Prostate gland (tissue), 2 donors: Measurements from ENCODE around the gene SPINK9. TPM values are rescaled to one million over a fixed set of nuclear protein-coding genes. Genes with fewer than 3 reads are reported as not detected.

ENCODE experiments used
- DNase-seq: peaks from one replicate; pipeline ENCODE4 v3.0.0-alpha.2; 2019; ENCODE audit warnings: low spot score
- H3K27ac ChIP-seq, 2 donors: fragments of 200-600 bp; sonication (generic); 2 replicates each; pipeline ENCODE4 v1.5.1; 2017 to 2019
- H3K27me3 ChIP-seq: fragments of 200-600 bp; sonication (generic); replicated peaks from 2 replicates; pipeline ENCODE4 v1.5.1; 2019; ENCODE audit not compliant: insufficient read depth
- H3K36me3 ChIP-seq, 2 donors: fragments of 200-600 bp; sonication (generic); 1 replicate in 1 of 2; 2 replicates in 1 of 2; pipeline versions ENCODE4 v1.5.1 to v1.8.1; 2017 to 2019
- H3K4me1 ChIP-seq: fragments of 200-600 bp; sonication (generic); replicated peaks from 2 replicates; pipeline ENCODE4 v1.5.1; 2019
- H3K4me3 ChIP-seq, 2 donors: fragments of 200-600 bp; sonication (generic); 2 replicates each; pipeline ENCODE4 v1.5.1; 2017 to 2019
- H3K9me3 ChIP-seq: fragments of 200-600 bp; sonication (generic); 2 replicates; pipeline ENCODE4 v1.5.1; 2017
- CTCF ChIP-seq, 4 experiments: fragments of 200-600 bp in 2 of 4; fragments of 450-650 bp in 2 of 4; sonication (generic) in 2 of 4; IDR thresholded peaks; 1 replicate in 3 of 4; 2 replicates in 1 of 4; pipeline ENCODE4 v1.5.1; 2016 to 2019; ENCODE audit warnings: antibody characterized with exemption in 4 of 4, mild to moderate bottlenecking in 2 of 4, moderate library complexity in 2 of 4
- POLR2A ChIP-seq: fragments of 450-650 bp; IDR thresholded peaks from one replicate; pipeline ENCODE4 v1.6.1; 2016; ENCODE audit warnings: antibody characterized with exemption, mild to moderate bottlenecking
- POLR2AphosphoS5 ChIP-seq: sonication (generic); formaldehyde crosslinking; IDR thresholded peaks from one replicate; pipeline ENCODE4 v1.6.1; 2017; ENCODE audit warnings: antibody characterized with exemption
- WGBS: methylation state at CpG from one replicate; pipeline ENCODE4 v1.1.5; 2018; 5-methylcytosine and 5-hydroxymethylcytosine counted together
- intact Hi-C: fragments of 100-400 bp; cut with DNase I; formaldehyde crosslinking; loops from one replicate; pipeline ENCODE4 v1.14.2; 2022
- total RNA-seq, 2 donors: library from RNA; depleted of rRNA; stranded (reverse); fragments of >200 nt; gene quantifications; one replicate each; pipeline ENCODE4 v1.1.0, GENCODE V29; 2016

SPINK9 gene
- total RNA-seq, 2 donors from 2014 or later, result not detected

GRCh38 chr5:148368299-148368698 is 32.9 kb downstream of the SPINK9 start:
- DNase-seq, result no peak
- no peaks in the 10 kb centered on the region for H3K36me3 ChIP-seq
- intact Hi-C loops, result no loop called here
- no peak overlapping the region for H3K27ac ChIP-seq
- no peaks in the 10 kb centered on the region for H3K4me1 ChIP-seq
- no peaks in the 10 kb centered on the region for H3K27me3 ChIP-seq
- no peak overlapping the region for H3K4me3 ChIP-seq
- TF ChIP-seq POLR2A (no peak), CTCF (IDR thresholded peaks at IDR 0.05) (no peak), POLR2AphosphoS5 (no peak)
- no peaks in the 10 kb centered on the region for H3K9me3 ChIP-seq

- TF ChIP-seq POLR2AphosphoS5, result no peak
- no peak for TF ChIP-seq POLR2A
- no peak for TF ChIP-seq CTCF (IDR thresholded peaks at IDR 0.05)
- intact Hi-C loops, result loop anchor here (10.0 kb wide), 1 partner anchor 187 kb away; no protein-coding TSS in a partner anchor
- Histone ChIP-seq H3K4me1 (no peaks in the 10 kb centered on the region), H3K4me3 (no peak overlapping the region), H3K27ac (no peak overlapping the region), H3K36me3 (no peaks in the 10 kb centered on the region), H3K9me3 (no peaks in the 10 kb centered on the region), H3K27me3 (no peaks in the 10 kb centered on the region)
- 37% methylated on average over 2 of the region's 2 CpGs for WGBS
- no peak for DNase-seq
These were observed 36.9 kb downstream of the SPINK9 start for GRCh38 chr5:148372166-148372725.

- H3K27me3 ChIP-seq, result no peaks in the 10 kb centered on the region
- H3K27ac ChIP-seq, result no peak overlapping the region
- H3K36me3 ChIP-seq, result no peaks in the 10 kb centered on the region
- intact Hi-C loops, result loop anchor here (10.0 kb wide), 1 partner anchor 188 kb away; no protein-coding TSS in a partner anchor
- no peak overlapping the region for H3K4me3 ChIP-seq
- DNase-seq, result no peak
- H3K9me3 ChIP-seq, result no peaks in the 10 kb centered on the region
- H3K4me1 ChIP-seq, result no peaks in the 10 kb centered on the region
- TF ChIP-seq POLR2AphosphoS5 (no peak), CTCF (IDR thresholded peaks at IDR 0.05) (no peak), POLR2A (no peak)
These were observed 37.5 kb downstream of the SPINK9 start for GRCh38 chr5:148372893-148373292.

GRCh38 chr5:148374690-148375360 is 39.5 kb downstream of the SPINK9 start:
- H3K36me3 ChIP-seq, result no peaks in the 10 kb centered on the region
- TF ChIP-seq CTCF (IDR thresholded peaks at IDR 0.05) (peak in 3 of 4 experiments; percentile 59 to 77 (median 67)), POLR2A (no peak)
- H3K4me1 ChIP-seq, result no peaks in the 10 kb centered on the region
- H3K4me3 ChIP-seq, result no peak overlapping the region
- H3K27ac ChIP-seq, result no peak overlapping the region
- peak; percentile 47 for DNase-seq
- no peaks in the 10 kb centered on the region for H3K27me3 ChIP-seq
- intact Hi-C loops, result loop anchor here (10.0 kb wide), 1 partner anchor 190 kb away; no protein-coding TSS in a partner anchor
- no peaks in the 10 kb centered on the region for H3K9me3 ChIP-seq
- WGBS, result 65% methylated on average over 3 of the region's 3 CpGs

GRCh38 chr5:148376198-148376597 is 40.8 kb downstream of the SPINK9 start:
- intact Hi-C loops, result loop anchor here (10.0 kb wide), 1 partner anchor 191 kb away; no protein-coding TSS in a partner anchor
- no peaks in the 10 kb centered on the region for H3K36me3 ChIP-seq
- 94% methylated on average over 4 of the region's 4 CpGs for WGBS
- TF ChIP-seq POLR2A (no peak), CTCF (IDR thresholded peaks at IDR 0.05) (no peak), POLR2AphosphoS5 (no peak)
- H3K4me1 ChIP-seq, result no peaks in the 10 kb centered on the region
- no peaks in the 10 kb centered on the region for H3K27me3 ChIP-seq
- H3K4me3 ChIP-seq, result no peak overlapping the region
- DNase-seq, result no peak
- no peaks in the 10 kb centered on the region for H3K9me3 ChIP-seq
- H3K27ac ChIP-seq, result no peak overlapping the region
